HG02970 (cell line): ENCODE results near the gene PAPSS2.
"Not testable (repeated sequence)": the region's sequence is repeated elsewhere in the genome, so short reads cannot be mapped to it uniquely, and the experiment has no call there.

Source experiments
- ATAC-seq: cut with Tn5 transposase; IDR thresholded peaks from one replicate; pipeline ENCODE4 v1.9.1; 2021; ENCODE audit warnings: mild to moderate bottlenecking, moderate library complexity, moderate number of reproducible peaks; ENCODE audit not compliant: unreplicated experiment, low FRiP score

The PAPSS2 gene

DNA sequence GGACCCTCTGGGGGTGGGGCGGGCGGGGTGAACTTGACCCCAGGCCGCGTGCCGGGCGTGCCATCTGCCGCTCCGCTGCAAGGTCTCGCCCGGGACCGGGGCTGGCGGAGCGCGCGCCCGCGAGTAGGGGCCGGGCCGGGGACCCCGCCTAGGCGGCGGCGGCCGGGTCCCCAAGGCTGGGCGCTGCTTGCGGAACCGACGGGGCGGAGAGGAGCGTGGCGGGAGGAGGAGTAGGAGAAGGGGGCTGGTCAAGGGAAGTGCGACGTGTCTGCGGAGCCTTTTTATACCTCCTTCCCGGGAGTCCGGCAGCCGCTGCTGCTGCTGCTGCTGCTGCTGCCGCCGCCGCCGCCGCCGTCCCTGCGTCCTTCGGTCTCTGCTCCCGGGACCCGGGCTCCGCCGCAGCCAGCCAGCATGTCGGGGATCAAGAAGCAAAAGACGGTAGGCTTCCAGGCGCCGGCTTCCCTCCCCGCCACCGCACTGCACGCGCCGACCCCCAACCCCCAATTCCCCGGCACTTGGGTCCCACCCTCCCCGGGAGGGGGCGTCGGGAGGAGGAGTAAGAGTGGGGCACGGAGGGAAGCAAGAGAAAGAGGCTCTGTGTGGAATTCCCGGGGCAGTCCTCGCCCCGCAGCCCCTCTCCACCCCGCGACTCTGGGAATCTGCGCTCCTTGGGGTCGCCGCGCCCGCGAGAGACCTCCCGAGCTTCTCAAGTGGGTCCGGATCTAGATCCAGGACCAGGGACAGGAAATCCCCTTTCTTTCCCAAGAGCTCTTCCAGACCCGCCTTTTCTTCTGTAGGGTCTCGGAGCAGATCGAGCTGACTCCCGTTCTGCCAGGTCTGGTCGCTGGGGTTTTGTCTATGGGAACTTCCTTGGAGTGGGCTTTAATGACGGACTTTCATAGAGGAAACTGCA, at the start of gene PAPSS2:
Gene PAPSS2 (plus strand): TSS at position 308 of the 913 bp plus-strand sequence. CDS start 104 bp downstream, at position 412.
- ATAC-seq: no peak

- ATAC-seq: not testable (repeated sequence)
Measured at GRCh38 chr10:87611341-87611740, 48.3 kb upstream of the PAPSS2 start.

- ATAC-seq: no peak
Measured at GRCh38 chr10:87612115-87612514, 47.6 kb upstream of the PAPSS2 start.

- ATAC-seq: no peak
Measured at GRCh38 chr10:87613751-87614150, 45.9 kb upstream of the PAPSS2 start.

GRCh38 chr10:87615856-87616255, 43.8 kb upstream of the PAPSS2 start:
- ATAC-seq: no peak

- no peak for ATAC-seq
Measured at GRCh38 chr10:87617503-87617902, 42.2 kb upstream of the PAPSS2 start.

- ATAC-seq: no peak
Measured at GRCh38 chr10:87618566-87619423, 40.9 kb upstream of the PAPSS2 start.

DNA sequence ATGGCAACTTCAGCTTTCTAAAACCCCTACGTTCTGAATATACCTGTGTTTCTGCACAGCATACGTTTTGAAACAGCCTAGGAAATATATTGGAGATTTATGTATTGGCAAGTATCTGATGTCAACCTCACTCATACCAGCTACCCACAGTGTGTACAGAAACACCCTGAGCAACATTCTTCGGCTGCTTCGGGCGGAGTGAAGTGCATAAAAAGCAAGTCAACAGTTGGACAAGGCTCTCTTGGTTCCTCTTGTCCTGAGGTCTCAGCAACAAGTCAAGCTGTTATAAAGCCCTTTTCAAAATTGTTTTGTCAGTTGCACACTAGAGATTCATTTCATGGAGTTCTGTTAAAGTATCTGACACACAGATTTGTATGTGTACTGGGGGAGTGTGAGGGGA, 40.0 kb upstream of the PAPSS2 start:
- no peak for ATAC-seq

- ATAC-seq: not testable (repeated sequence)
Measured at GRCh38 chr10:87621440-87621839, 38.2 kb upstream of the PAPSS2 start.

GRCh38 chr10:87622314-87623004, 37.2 kb upstream of the PAPSS2 start:
- ATAC-seq: no peak

GRCh38 chr10:87623191-87623590, 36.5 kb upstream of the PAPSS2 start:
- ATAC-seq: no peak

DNA sequence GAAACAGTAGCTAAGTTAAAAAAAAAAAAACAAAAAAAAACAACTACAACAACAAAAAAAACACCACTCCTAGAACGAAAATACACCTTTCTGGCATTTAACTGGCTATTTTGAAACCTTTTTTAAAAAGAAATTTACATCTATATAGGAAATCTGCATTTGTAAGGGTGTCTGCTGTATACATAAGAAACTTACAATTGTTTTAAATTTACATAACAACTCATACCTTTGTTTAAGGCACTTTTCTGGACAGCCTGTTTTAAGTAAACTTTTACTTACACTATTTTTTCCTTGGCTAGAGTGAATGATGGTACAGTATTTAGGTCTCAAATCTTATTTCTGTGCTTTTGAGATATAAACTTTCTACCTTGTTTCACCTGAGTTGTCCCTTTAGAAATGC, 34.0 kb upstream of the PAPSS2 start:
- ATAC-seq: no peak

DNA sequence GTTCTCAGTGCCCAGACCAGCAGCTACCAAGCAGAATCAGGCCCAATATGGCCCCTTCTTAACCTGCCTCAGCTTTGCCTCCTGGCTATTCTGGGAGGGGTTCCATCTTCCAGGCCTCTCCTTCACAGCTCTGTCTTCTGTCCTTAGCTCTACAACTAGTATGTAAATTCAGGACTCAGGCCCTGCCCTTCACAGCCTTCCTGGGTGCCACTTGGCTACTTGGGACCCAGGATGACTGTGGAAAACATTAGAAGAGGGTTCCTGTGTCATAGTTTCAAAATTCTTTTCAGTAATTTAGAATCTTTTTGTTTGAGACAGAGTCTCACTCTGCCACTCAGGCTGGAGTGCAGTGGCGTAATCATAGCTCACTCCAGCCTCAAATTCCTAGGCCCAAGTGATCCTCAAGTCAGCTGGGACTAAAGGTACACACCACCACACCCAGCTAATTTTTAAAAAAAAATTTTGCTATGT, 33.2 kb upstream of the PAPSS2 start:
- no peak for ATAC-seq

DNA sequence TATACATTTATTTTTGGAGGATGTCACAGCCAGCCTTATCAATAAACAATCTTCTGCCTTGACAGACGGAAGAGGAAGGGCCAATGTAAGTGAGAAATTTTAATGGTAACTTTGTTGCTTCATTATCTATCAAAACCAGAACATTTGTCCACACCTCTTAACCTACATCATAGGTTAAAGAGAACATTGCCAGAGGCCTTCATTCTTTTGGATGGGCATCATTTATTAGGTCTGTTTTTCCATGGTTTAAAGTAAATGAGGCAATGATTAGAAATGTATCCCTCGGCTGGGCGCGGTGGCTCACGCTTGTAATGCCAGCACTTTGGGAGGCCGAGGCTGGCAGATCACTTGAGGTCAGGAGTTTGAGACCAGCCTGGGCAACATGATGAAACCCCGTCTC, 29.5 kb upstream of the PAPSS2 start:
- no peak for ATAC-seq

- no peak for ATAC-seq
Measured at GRCh38 chr10:87632454-87632853, 27.2 kb upstream of the PAPSS2 start.

DNA sequence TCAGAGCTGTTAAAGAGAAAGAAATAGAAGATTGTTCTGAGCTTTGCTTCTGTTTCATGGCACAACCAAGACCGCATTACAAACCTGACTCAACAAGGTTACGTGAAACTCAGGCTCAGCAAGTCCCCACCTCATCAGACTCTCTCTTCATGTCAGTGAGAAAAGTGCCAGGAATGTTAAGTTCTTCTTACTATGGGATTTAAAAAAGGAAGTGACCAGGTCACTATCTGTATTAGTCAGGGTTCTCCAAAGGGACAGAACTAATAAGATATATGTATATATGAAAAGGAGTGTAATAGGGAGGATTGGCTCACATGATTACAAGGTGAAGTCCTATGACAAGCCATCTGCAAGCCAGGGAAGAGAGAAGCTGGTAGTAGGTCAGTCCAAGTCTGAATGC, 25.4 kb upstream of the PAPSS2 start:
- no peak for ATAC-seq

DNA sequence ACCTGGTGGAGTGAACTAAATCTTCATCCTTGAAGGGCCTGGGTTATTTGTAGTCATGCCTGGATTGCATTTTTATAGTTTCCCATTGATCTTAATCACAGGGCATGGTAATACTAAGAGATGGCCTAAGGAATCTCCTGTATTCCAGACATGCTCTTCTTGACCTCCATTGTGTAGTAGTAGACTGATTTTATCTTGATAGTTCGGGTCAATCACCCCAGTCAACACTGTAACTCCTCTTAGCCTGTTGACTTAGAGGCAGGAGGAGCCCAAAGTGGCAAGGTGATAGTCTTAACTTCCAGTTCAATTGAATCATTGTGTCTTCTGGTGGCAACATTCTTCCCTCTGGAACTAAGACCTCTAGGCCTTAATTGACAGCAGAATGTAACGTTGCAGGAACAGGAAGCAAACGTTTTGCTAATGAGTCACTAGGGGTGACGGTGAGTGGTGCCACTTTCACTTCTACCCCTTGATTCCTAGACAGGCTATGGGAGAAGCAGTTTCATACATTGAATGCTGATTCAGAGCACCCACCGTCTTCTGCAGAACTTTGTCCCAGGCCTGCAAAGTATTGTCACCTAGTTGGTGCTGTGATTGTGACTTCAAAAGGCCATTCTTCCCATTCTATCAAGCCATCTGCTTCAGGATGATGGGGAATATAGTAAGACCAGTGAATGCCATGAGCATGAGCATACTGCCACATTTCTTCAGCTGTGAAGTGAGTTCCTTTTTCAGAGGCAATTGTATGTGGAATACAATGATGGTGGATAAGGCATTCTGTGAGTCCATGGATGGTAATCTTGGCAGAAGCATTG, 24.0 kb upstream of the PAPSS2 start:
- no peak for ATAC-seq

- no peak for ATAC-seq
Measured at GRCh38 chr10:87636313-87636915, 23.3 kb upstream of the PAPSS2 start.

DNA sequence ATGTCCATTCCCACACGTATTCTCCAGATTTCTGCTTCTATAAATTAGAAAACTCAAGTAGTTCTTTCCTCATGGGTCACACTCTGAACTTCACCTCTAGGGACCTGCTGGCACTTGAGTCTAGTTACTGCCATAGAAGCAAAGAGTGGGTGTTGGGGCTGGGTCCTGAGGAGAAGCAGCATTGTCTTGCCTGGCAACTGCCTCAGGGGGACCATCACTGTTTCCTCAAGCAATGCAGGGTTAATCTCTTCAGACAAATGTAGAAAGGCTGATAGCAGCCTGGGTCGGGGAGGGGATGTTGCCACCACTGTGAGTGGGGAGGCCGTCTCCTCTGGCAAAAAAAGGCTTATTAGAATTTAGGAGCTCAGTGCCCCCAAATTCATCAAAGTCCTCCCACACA, 20.2 kb upstream of the PAPSS2 start:
- ATAC-seq: no peak
